ENCODE results near the gene ALPP.
"Not testable (repeated sequence)": the region's sequence is repeated elsewhere in the genome, so short reads cannot be mapped to it uniquely, and the experiment has no call there.

The ALPP gene

DNA sequence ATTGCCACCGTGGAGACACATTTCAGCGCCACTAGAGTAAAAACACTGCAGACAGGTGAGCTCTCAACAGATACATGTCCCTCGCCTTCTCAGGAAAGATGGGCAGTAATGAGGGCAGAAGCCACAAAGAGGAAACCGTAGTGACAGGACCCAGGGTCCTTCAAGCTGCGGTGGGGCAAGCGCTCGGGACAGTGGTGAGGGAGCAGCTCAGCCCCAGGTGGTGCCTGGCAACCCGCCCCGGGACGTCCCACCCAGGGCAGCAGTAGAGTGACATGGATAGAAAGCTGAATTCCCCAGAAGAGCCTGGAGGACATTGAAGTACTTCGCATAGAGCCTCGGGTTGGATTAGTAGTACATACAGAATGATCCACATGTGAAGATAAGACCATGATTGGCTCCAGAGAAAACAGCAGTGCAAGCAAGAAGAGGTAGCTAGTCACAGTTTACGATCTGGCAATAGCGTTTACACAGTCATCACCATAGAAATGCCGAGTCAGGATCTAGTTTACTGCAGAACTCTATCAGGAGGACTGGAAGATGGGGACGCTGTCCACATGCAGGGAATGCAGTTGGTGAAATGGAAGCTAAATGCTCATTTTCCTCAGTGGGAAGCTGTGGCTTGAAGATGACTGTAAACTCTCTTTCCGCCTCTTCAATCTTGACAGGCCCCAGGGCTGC lies 37.4 kb upstream of the ALPP start:
- no peak for DNase-seq (ENCODE audit: low read depth)

DNA sequence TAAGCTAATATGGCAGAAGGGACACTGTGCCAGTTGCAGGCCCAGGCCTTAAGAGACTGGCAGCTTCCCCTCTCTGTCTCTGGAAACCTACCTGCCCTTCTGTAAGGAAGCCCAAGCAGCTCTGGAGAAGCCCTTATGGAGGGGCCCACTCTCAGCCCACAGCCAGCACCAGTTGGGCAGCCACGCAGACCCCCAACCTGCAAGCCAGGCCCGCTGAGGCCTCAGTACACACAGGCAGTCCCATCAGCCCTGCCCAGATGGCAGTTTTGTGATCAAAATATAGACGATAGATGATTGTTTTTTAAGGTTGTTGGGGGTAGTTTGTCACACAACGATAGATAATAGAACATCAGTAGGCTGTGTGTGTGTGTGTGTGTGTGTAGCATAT lies 36.8 kb upstream of the ALPP start:
- no peak for DNase-seq (ENCODE audit: low read depth)

GRCh38 chr2:232342635-232343565 lies 35.7 kb upstream of the ALPP start:
- no peak for DNase-seq (ENCODE audit: low read depth)

GRCh38 chr2:232343821-232344220 lies 34.7 kb upstream of the ALPP start:
- no peak for DNase-seq (ENCODE audit: low read depth)

DNA sequence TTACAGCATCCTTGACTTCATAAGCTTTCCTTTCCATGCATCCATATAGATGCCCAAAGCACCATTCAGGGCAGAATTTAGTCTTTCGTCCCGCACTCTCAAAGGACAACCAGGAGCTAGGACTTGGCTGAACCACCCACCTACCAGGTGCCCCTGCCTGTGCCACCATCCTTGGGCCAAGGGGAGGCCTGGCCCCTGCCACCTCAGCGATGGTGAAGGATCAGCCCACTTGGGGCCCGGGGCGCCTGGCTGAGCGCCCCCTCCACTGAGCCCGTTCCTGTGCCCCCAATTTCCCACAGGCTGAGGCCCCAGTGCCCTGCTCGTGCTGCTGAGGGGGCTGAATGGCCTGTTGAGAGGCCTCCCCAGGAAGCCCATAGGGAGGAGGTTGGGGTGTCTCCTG lies 33.3 kb upstream of the ALPP start:
- no peak for DNase-seq (ENCODE audit: low read depth)

DNA sequence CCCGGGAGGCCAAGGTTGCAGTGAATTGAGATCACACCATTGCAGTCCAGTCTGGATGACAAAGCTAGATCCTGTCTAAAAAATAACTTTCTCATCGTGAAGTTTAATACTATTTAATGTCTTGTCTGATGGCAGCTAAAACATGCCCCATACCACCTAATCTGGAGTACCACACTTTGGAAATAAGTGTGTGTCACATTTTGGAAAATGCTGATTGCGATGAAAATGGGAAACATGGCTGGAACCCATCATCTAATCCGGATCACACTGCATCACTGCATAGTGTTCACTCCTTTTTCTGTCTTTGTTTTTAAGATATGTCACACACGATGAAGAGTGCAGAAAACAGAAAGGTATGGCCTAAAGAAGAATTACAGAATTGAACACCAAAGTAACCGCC lies 31.2 kb upstream of the ALPP start:
- DNase-seq (ENCODE audit: low read depth), result no peak

GRCh38 chr2:232348936-232349335 lies 29.6 kb upstream of the ALPP start:
- no peak for DNase-seq (ENCODE audit: low read depth)

GRCh38 chr2:232349546-232349945 lies 29.0 kb upstream of the ALPP start:
- DNase-seq (ENCODE audit: low read depth), result no peak

DNA sequence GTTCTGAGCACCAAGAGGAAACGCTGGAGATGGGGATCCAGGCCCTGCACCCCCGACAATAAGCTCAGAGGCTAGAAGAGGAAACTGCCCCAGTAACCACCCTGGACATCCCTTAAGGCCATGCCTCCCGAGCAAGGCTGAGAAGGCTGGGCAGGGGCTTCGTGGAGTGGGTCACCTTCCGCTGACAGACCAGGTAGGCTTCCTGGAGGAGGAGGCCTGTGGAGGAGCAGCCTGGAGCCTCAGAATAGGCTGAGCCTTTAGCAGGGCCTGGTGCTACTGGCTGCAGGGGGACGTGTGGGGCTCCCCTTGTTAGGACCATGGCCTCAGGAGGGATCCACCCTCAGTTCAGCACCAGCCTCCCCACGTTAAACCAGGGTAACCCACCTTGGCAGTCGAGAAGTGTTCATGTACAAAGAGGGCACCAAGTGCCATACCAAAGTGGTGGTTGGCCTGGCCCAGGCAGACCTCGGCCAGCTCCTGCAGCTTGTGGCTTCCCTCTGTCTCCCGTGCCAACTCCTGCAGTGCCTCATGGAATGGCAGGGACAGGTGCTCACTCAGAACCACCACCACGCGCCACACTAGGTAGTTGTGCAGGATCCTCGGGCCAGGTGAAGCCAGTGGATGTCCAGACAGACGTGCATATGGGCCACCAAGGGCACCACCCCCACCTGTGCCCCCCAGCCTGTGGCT lies 28.5 kb upstream of the ALPP start:
- DNase-seq (ENCODE audit: low read depth), result no peak

DNA sequence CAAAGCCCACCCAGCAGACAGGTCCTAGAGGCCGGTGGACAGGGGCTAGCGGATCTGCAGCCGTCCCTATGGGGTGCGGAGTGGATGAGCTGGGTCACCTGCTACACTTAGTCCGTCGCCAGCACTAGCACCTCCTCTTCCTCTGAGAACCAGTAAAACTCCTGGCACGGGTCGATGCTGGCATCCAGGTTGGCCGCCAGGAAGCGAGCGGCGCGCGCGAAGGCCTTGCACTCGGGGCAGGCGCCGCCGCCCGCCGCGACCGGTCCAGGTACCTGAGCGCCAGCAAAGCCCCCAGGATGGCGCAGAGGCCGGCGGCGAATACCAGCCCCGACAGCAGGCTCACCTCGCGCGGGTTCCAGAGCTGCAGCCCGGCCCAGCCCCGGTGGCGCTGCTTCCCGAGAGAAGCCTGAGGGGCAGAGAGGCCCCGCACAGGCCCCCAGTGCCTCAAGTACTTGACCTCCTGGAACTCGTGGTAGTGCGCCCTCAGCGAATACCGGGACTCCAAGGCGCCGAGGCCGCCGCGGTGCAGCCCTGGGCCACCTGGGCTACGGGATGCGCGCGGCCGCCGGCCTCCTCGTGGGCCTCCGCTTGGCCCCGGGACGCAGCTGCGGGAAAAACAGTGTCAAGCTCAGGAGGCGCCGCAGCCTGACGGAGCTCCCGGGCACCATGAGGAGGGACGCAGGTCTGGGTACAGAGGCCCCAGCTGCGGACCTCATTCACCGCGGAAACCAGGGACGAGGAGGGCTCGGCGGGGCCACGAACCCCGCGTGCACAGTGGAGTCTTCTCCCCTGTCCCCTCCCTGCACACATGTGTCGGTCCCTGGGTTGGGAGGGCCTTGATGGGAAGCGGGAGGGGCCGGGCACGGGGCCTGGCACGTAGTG lies 27.5 kb upstream of the ALPP start:
- no peak for DNase-seq (ENCODE audit: low read depth)

- DNase-seq (ENCODE audit: low read depth), result no peak
These were observed 26.7 kb upstream of the ALPP start for GRCh38 chr2:232351686-232352510.

DNA sequence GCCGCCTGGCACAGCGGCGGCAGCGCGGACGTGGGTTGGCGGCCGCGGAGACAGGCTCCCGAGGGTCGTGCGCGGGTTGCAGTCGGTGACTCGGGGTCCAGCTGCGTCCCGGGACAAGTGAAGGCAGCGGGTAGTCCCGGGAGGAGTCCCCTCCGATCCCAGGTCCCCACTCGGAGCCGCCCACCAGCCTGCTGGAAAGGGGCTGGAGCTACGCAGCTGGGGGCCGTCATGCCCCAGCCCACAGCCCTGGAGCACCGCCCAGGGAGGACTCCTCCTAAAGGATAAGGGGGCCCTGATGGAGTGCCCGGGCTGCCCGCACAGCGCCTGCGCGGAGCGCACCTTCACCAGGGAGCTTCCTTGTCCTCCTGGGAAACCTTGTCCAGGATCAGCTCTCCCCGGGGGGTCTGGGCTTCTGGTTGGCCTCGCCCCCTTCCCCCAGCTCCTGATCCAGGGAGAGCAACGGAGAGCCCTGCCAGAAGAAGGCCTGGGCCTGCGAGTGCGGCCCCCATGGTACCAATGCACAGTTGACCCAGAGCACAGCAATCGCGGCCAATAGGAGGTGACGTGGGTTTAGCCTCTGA lies 25.9 kb upstream of the ALPP start:
- no peak for DNase-seq (ENCODE audit: low read depth)

GRCh38 chr2:232353096-232353495 lies 25.5 kb upstream of the ALPP start:
- DNase-seq (ENCODE audit: low read depth), result no peak

GRCh38 chr2:232353660-232354059 lies 24.9 kb upstream of the ALPP start:
- DNase-seq (ENCODE audit: low read depth), result no peak

DNA sequence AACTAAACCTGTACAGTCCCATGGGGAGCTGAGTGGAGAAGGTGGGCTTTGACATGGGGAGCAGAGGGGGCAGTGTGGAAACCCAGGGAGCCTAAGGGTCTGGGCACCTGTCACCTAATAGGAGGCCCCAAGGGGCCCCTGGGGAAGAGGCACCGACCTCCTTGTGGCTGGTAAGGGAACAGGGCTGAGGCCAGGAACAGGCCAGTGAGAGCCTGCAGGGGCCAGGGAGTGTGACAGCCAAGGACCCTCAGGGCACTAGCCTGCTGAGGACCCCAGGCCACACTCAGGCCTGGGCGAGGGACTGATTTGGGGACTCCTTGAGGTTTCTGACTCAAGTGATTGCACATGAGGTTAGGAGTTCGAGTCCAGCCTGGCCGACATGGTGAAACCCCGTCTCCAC lies 24.5 kb upstream of the ALPP start:
- no peak for DNase-seq (ENCODE audit: low read depth)

- no peak for DNase-seq (ENCODE audit: low read depth)
These were observed 16.9 kb upstream of the ALPP start for GRCh38 chr2:232361646-232362045.

GRCh38 chr2:232362174-232362900 lies 16.2 kb upstream of the ALPP start:
- DNase-seq (ENCODE audit: low read depth), result no peak

DNA sequence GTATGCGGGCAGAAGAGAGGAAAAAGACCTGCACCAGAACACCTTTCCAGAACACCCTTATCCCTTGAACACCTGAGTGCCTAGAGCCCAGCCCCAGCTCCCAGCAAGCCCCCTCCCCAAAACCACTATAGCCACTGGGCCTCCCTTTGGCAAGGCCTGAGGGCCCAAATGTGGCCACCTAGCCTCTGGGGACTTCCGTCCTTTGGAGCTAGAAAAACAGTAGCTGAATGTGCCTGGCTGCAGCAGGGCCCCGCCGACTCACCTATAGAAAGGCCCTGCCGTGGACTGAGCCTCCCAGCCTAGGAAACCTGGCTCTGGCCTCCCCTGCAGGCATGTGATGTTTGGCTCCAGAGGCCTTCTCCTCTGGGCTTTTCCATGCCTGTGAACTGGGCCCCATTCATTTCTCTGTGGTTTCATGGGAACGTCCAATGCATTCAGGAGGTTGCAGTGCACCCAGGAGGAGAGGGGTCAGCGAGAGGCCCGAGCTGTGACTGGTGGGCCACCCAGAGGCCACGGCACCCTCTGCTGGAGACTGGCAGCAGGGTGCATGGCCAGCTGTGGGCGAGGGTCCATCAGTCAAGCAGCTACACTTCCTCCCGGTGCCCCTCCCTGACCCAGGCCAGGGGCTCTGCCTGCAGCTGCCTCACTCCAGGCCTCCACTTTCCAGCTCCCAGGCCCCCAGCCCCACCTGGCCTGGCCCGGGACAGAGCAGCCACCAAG lies 15.3 kb upstream of the ALPP start:
- DNase-seq (ENCODE audit: low read depth), result not testable (repeated sequence)

All from activated T-cell treated with anti-CD3 and anti-CD28 coated beads for 1 hour (primary cell).